NCI-H2081 treated with DMSO at 0.1 percent for 48 hours (cell line): ENCODE results near the gene CBX5.
"Not testable (repeated sequence)": the region's sequence is repeated elsewhere in the genome, so short reads cannot be mapped to it uniquely, and the experiment has no call there.

ENCODE experiments used
- DNase-seq: peaks from one replicate; lab custom pipeline; 2025; lab: John Stamatoyannopoulos, UW

CBX5 gene

DNA sequence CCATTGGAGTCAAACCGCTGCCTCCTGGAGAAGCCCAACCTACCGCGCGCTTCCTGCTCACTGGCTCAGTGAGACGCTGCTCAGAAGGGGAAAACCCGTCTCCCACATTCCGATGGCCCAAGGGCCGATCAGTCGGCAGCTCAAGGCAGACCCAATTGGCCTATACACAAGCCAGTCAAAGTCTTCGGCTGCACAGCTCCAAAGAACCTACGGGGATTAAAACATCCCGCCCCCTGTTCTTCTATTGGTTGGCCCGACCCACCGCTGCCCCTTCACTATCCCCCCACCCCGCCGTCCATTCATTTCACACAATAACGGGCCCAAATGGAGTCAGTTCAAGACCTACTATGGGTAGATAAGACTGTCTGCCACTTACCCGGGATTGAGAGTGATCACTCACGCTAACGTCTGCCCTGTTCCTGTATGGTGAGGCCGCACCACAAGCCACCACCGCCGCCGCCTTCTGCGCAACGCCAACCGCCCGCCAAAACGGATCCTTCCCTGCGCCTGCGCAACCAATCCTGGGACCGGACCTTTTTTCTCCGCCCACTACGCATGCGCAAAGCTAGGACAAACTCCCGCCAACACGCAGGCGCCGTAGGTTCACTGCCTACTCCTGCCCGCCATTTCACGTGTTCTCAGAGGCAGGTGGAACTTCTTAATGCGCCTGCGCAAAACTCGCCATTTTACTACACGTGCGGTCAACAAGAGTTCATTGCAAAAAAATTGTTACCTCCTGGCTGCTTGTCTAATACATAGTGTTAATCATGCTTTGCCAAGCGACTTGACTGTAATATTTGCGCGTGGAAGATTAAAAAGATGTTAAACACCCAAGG is at the start of gene CBX5:
TSS of gene CBX5 (minus strand) at position 491 of the 836 bp plus-strand sequence. CDS start 22,472 bp downstream, outside the sequence.
- DNase-seq = peak; percentile 99

- DNase-seq = no peak
Measured at GRCh38 chr12:54328595-54329337, 48.8 kb upstream of the CBX5 start.

DNA sequence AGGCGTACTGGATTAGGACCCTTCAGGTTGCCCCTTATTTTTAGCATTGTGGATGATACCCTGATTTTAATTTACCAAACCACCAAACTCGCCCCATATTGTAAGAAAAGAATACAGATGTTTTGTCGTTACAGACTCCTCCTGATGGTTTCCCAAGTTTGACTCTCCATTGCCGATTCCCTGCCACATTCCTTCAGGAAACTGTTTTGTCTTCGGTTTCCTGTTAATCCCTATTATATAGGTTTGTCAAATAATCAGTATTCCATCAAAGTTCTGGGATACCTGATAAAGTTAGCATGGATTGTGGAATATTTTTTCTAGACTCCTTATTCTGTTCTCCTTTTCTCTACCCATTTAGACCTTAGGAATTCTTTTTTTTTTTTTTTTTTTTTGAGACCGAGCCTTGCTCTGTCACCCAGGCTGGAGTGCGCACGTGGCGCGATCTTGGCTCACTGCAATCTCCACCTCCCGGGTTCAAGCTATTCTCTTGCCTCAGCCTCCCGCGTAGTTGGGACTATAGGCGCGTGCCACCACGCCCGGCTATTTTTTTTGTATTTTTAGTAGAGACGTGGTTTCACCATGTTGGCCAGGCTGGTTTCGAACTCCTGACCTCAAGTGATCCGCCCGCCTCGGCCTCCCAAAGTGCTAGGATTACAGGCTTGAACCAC is 45.7 kb upstream of the CBX5 start:
- DNase-seq = not testable (repeated sequence)

DNA sequence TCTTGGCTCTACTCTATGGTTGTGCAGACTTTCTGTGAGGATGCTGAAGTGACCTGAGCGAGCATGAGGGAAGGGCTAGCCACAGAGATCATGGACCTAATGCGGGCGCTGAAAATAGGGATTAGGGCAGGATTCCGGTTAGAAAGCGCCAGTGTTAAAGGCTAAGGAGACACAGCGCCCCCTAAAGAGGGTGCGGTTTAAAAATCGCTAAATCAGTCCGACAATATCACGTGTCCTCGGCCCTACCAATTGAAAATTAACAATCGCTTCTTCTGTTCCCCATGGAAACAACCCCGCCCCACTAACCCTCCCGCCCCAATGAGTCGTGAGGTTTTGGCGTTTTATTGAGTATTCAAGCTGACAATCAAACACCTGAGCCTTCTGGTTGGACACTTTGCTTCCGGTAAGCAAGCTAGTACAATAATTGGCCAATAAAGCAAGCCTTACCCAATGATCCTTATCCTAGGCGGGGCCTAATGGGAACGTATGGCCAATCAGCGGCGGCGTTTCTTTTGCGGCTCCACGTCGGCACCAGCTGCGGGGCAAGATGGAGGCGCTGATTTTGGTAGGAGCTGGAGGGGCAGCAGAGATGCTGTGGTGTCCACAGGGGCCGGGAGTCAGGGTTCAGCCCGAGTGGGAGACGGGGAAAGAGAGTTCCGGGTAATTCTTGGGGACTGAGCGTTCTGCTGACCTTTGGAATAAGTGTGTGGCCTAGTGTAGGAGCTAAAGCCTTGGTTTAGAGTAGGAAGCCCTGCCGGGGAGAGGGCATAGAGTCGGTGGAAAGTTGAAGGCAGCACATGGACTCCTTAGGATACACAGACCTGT is 44.9 kb upstream of the CBX5 start, which contains the start of gene COPZ1:
TSS of gene COPZ1 (plus strand) at position 515 of the 825 bp plus-strand sequence. CDS start at position 548, 33 bp downstream.
- peak; percentile 100 for DNase-seq

- DNase-seq = no peak
Measured at GRCh38 chr12:54321363-54321762, 41.4 kb upstream of the CBX5 start.

DNA sequence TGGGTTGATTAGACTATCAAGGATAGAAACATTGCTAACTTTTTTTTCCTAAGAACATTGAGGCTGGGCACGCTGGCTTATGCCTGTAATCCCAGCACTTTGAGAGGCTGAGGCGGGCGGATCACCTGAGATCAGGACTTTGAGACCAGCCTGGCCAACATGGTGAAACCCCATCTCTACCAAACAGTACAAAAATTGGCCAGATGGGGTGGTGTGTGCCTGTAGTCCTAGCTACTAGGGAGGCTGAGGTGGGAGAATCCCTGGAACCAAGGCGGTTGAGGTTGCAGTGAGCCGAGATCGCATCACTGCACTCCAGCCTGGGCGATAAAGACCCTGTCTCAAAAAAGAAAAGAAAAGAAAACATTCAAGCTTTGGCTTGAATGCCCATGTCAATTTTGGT is 32.4 kb upstream of the CBX5 start:
- DNase-seq = not testable (repeated sequence)

DNA sequence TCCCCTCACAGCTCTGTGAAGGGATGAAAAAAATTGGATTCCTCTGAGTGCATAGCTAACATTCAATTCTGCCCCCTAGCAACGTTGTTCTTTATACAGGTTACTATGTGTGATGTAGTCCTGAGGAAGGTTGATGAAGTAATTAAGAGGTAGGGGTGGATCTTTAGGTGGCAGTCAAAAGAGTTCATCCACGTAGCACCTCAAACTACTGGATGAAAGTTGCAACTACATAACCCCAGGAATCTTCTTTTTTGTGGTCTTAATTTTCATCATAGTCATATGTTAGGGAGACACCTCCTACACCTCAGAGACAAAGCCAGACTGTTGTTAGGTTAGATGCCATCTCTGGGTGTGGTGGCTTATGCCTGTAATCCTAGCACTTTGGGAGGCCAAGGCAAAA is 31.1 kb upstream of the CBX5 start:
- DNase-seq = no peak

DNA sequence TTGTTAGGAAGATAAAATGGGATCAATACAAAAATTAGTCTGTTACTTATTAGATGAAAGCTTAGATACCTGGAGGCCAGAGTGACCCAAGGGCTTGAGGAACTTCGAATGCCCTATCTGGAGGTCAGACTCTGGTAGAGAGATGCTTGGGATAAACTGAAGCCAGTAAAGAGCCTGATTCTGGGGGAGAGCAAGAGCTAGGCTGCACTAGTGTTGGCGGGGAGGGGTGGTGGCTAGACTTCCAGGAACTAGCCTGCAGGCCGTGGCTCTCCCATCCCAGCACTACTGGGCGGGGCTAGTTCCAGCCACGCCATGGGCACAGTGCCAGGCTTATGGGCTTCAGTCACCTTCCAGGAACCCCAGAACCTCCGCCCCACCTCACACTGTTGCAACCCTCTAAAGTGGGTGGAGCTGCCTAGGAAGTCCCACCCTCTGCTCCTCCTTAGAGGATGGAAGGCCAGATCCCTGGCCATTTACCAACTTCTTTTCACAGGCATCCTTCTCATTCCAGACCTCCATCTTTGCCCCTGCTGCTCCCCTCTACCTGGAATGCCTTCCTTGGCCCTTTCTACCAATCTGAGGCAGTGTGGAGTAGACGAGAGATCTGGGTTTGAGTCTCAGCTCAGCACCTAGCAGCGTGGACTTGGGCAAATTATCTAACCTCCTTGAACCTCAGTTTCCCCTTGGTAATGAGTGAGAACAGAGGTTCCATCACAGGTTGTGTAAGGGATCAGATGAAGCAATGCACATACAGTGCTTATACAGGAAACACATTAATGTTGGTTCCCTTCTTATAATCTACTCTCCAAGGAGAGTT is 27.2 kb upstream of the CBX5 start:
- no peak for DNase-seq

- DNase-seq = no peak
Measured at GRCh38 chr12:54304187-54304810, 24.4 kb upstream of the CBX5 start.

DNA sequence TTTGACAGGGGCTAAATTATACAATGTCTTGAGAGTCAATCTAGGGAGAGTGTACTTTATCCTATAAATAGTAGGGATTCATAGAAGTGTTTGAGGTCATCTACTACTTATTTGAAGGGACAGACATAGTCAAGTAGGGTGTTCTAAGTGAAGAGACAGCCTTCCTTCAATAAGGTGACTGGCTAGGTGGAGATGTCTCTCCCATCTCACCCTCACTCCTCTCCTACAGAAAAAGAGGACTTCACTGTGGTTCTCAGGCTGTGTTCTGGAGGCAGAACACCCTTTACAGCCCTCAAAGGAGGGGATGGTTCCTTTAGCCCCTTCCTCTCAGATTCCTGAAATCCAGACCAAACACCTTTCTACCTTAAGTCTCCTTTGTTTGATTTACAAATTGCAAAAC is 23.7 kb upstream of the CBX5 start:
- DNase-seq = no peak

DNA sequence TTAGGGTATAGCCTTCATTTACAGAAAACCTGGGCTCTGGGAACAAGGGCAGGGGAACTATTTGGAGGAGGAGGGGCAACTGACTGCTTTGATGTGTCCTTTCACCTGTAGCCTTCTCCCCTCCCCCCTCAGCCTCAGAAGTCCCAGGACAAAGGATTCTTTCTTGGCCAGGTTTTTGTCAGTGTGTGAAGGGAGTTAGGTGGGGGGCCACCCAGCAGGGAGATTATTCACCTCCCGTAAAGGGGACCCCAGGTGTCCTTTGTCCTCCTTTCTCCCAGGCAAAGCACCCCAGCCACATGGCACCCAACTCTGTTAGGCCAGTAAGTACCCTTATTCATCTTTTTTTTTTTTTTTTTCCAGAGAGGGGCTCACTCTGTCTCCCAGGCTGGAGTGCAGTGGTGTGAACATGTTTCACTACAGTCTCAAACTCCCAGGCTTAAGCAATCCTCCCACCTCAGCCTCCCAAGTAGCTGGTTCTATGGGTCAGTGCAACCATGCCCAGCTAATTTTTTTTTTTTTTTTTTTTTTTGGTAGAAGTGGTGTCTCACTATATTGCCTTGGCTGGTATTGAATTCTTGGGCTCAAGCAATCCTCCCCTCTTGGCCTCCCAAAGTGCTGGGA is 21.6 kb upstream of the CBX5 start:
- DNase-seq = no peak

DNA sequence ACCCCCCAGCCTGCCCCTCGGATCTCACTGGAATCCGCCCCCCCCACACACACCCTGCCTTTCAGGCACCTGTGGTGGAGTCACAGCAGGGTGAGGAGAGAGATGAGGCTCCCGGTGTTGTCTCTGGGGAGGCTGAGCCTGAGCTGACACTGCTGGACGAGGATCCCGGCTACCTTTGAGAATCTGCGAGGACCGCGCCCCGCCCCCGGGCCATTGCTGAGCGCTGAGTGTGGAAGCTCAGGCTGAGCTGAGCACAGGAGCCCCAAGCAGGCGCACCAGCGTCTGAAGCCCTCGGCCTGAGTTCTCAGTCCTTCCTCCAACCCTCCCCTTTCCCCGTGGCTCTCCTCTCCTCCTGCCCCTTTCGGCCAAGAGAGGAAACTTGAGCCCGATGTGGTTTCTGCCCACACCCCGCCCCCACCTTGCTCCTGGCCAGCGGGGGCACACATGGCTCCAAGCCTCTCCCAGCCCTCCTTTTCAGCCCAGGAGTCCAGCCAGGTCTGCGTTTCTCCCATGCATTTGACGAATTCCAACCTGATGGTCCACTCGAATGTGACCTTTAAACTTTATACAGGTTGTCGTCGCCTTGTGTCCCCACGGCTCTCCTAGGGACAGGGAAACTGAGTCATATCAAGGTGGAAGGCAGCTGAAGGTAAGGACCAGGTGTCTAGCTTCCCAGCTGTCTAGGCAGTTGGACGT is 21.0 kb upstream of the CBX5 start, which contains the start of gene NFE2:
TSS of gene NFE2 (minus strand) at position 284 of the 696 bp plus-strand sequence. CDS start 5,767 bp downstream, outside the sequence.
- no peak for DNase-seq

DNA sequence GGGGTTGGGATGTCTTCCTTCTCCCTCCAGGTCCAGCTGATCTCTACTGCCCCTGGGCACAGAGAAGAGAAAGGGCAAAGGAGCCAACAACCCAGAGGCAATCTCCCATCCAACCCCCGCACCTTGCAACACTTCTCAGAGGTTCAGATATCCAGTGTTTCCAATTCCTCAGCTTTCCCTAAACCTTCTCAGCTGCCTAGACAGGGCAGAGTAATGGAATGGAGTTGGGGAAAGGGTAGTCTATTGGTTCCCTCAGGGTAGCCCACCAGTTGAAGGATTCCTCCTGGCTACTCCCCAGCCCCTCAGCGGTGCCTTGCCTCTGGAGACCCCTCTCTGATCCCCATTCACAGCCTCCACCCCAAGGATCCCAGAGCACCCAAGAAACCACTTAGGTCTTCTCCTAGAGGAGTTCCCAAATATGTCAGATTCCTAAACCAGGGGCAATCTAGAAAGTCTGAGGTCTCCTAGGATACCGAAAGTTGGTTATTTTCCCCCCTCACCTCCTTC is 20.4 kb upstream of the CBX5 start:
- DNase-seq = no peak

GRCh38 chr12:54299515-54300224 is 19.7 kb upstream of the CBX5 start:
- no peak for DNase-seq

GRCh38 chr12:54298904-54299303 is 19.0 kb upstream of the CBX5 start:
- no peak for DNase-seq

- no peak for DNase-seq
Measured at GRCh38 chr12:54296393-54297099, 16.6 kb upstream of the CBX5 start.

DNA sequence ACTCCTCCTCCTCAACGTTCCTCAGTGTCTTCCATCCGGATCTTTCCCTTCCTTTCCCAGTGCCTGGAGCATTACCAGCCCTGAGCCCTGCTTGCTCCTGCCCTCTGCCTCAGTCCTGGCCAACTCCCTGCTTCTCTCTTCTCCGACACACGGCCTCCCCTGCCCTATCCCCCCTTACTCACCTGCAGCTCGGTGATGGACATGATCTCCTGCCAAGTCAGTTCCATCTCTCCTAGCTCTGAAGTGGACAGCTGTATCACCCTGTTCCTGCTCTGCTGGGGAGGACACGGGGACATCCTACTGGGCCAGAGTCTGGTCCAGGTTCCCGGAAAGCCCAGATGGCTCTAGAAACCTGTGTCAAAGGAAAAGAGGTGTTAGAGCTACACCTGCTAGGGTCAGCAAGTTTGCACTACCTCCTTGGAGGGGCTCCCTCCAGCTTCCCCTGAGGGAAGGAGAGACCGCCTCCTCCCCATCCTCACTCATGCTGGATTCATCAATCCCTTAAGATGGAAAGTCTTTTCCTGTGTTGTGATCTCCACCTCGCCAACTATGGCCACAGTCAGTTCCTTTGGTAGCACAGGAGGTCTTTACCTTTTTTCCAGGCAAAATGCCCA is 15.1 kb upstream of the CBX5 start:
- DNase-seq = no peak
